Hematopoietic multipotent progenitor cell (in vitro differentiated cells): Measurements from ENCODE around the gene CBFA2T3. TPM values are rescaled to one million over a fixed set of nuclear protein-coding genes. Genes with fewer than 3 reads are reported as not detected.

Experiments
- DNase-seq, 3 donors: peaks; one replicate each; pipeline ENCODE4 v3.0.0-alpha.2; 2011 to 2015; ENCODE audit warnings: low read depth in 2 of 3, low spot score in 2 of 3
- total RNA-seq: library from RNA; depleted of rRNA; stranded (reverse); fragments of >200 nt; gene quantifications from one replicate; pipeline ENCODE4 v1.2.3, GENCODE V29; 2012

The CBFA2T3 gene
- total RNA-seq, 1 donor: 32.0 TPM

GRCh38 chr16:88965826-88966480, 11.1 kb downstream of the CBFA2T3 start:
- no peak for DNase-seq

- DNase-seq: no peak
Measured at GRCh38 chr16:88965411-88965810, 11.6 kb downstream of the CBFA2T3 start.

- no peak for DNase-seq
Measured at GRCh38 chr16:88964636-88965035, 12.4 kb downstream of the CBFA2T3 start.

GRCh38 chr16:88963583-88963982, 13.4 kb downstream of the CBFA2T3 start:
- DNase-seq: no peak

GRCh38 chr16:88962478-88963152, 14.4 kb downstream of the CBFA2T3 start:
- DNase-seq: no peak

GRCh38 chr16:88961011-88961410, 16.0 kb downstream of the CBFA2T3 start:
- DNase-seq: no peak

- no peak for DNase-seq
Measured at GRCh38 chr16:88960516-88960915, 16.5 kb downstream of the CBFA2T3 start.

- DNase-seq: no peak
Measured at GRCh38 chr16:88959022-88959421, 18.0 kb downstream of the CBFA2T3 start.

- DNase-seq: peak in 2 of 3 donors; percentile 71 to 76
Measured at GRCh38 chr16:88957887-88958577, 19.0 kb downstream of the CBFA2T3 start.

- DNase-seq: no peak
Measured at GRCh38 chr16:88957433-88957767, 19.6 kb downstream of the CBFA2T3 start.

GRCh38 chr16:88956546-88957432, 20.2 kb downstream of the CBFA2T3 start:
- DNase-seq: no peak

GRCh38 chr16:88955906-88956305, 21.1 kb downstream of the CBFA2T3 start:
- no peak for DNase-seq

GRCh38 chr16:88953003-88953690, 23.9 kb downstream of the CBFA2T3 start:
- no peak for DNase-seq

- DNase-seq: no peak
Measured at GRCh38 chr16:88951989-88952388, 25.0 kb downstream of the CBFA2T3 start.

GRCh38 chr16:88951501-88951900, 25.5 kb downstream of the CBFA2T3 start:
- DNase-seq: no peak

- no peak for DNase-seq
Measured at GRCh38 chr16:88948781-88949490, 28.1 kb downstream of the CBFA2T3 start.

GRCh38 chr16:88945473-88945872, 31.5 kb downstream of the CBFA2T3 start:
- DNase-seq: no peak

- DNase-seq: no peak
Measured at GRCh38 chr16:88943741-88944140, 33.3 kb downstream of the CBFA2T3 start.

GRCh38 chr16:88943131-88943664, 33.8 kb downstream of the CBFA2T3 start:
- no peak for DNase-seq
